ENCODE results near the gene SEC24D.

The SEC24D gene

DNA sequence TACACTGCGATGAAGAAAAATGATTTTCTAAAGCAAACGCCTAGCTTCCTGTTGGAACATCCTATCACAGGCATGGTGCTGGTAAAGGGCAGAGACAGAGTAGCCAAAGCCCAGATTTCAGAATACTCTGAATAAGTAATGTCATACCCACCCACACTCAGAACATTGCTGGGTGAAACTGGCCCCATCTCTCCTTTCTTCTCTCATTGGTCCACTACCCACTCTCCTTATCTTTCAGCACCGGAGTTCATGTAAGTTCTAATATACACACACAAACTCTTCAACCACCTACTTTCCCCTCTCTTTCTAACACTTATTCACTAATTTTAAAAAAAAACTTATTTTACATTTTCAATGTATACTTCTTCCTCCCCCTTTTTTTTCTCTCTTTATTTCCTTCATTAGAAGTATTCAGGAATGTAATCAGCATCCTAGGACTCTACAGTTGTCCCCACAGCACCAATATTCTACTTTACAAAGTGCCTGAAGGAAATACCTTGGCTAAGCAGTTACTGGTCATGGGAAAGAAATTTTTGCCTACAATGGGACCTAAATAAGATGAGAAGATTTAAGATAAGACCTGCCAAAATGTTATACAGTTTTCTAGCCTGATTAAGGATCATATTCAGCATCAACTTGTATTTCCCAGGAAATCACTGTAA lies 63.0 kb downstream of the SEC24D start:
- DNase-seq, result no peak

DNA sequence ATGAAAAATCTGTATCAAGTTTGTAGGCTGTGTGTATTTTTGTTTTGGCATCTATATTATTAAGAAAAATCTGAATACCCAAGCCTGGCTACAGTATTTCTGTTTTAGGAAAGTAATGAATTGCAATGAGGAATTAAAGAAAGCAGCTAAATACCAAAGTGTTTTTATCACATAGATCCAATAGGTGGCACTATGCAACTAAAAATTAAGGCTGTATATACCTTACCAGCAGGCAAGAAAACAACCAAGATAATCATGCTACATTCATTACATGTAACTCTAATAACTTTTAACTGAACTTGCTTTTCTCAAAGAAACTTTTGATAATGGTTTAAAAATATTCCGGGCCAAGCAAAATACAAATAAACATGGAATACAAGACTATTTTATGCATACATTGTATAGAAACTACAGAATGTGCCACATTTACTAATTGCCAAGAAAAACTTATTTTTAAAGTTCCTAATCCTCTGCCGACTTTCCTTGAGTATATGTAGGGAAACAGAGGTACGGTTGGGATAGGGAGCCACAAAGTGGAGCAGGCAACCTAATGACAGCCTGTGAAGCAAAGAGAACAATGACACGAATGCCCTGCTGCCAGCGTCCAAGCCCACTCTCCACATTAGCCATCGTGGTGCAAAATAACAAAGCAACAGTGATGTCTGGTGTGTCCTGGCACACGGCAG lies 63.7 kb downstream of the SEC24D start:
- DNase-seq, result no peak

DNA sequence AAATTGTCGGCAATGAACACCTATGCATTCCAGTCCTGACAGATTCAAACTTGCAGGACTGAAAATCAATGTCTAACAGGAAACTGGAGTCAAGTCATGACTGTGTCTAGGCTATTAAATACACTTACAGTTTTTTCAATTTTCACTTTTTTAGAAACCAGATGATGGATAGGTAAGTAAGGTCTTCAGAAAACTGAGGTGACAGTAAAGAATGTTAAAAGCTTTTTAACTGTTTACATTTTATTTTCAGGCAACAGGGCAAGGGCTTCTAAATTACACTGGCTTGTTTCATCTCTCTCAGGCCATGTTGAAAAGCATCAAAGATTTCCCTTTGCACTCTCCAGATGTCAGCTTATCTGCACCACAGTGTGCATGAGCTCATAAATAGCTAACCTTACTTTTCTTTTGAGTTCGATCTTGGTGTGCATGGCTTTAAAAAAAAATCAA lies 65.2 kb downstream of the SEC24D start:
- no peak for DNase-seq

DNA sequence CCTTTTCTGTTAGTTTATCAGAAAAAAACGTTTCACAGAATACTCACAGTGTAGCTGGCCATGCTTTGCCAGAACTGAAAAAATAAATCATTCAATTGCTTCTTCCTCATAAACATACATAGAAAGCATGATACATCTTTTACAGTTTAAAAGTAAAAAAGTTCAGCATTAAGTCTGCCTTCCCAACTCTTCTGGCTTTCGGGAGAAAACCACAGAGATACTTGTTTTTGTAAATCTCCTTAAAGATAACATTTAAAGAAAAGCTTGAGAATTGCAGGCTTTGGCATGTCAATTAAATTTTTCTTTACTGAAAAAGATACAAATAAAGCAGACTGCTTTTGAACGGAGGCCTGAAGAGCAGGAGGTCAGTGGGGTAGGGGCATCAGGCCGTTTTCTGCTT lies 66.8 kb downstream of the SEC24D start:
- DNase-seq, result no peak

DNA sequence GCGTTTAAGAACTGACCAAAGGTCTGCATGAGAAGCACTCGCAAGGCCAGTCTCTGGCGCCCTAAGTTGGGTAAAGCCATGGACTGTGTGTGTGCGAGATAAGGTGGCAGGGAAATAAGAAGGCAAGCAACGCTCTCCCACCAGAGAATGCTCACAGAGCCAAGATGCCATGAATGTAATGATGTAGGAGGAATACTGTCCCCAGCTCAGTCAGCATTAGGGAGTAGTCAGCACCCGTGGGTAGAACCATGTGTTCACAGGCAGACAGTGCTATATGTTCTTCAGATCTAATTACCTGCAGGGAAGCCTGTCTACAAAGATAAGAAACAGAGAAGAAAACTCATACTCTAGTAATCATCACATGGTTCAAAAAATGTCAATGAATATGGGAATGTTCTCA lies 68.8 kb downstream of the SEC24D start:
- no peak for DNase-seq

DNA sequence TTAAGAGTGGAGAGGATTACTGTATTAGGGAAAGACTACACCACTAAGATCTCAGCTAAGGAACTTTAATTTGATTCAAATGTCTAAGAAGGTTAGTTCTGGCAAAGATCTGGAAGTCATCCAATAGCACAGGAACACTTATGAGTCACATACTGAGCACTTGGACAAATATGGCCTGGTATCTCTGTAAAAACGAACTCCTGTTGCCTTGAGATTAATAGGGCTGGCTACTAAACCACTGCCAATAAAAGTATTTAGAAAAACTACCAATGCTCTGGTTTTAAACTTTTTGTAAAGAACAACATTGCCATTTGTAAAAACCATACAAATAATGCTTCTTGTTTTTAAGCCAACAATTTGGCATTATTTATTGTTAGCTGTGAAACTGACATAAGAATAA lies 70.5 kb downstream of the SEC24D start:
- no peak for DNase-seq

DNA sequence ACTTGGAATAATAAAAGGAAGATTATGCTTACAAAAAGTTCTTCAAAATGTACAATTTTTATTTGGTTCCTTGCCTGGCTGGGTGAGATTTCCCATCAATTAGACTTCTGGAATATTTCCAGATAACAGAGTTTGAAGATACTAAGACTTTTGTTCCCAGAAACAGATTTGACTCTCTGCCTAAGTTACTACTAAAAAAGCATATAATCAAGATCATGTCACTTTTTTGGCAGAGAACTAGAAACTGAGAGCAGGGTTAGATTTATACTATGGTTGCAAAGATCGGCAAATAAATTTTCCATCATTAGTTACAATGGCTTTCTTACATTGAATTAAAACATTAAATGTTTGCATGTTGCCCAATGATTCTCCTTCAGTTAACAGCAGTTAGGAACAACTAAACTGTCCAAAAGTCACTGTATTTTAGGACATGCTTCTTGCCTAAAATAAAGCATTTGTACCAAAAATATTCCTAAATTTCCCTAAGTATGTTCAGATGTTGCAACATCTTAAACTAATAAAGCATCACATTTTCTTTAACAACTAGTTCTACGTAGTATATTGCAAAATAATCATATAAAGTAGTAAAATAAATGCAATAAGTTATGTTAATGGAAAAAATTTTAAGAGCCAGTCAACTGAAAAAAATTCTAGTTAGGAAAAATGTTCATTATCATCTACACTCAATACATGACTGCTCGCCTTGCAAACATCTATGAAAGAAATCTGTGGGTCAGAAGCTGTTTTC lies 73.0 kb downstream of the SEC24D start:
- no peak for DNase-seq

DNA sequence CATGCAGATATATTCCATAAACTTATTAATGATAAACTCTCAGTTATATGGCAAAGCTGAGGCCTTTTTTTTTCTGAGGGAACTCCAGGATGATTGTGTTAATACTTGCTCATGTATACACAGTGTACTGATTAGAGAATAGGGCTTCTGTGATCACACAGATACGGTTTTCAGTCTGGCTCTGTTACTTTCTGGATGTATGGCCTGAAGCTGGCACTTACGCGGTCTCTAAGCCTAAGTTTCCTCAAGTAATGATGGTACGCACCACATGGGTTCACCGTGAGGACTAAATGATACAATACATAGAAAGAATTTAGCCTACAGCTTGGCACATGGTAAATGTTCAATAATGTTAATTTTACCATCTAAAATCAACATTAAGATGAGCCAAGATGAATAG lies 73.8 kb downstream of the SEC24D start:
- no peak for DNase-seq

DNA sequence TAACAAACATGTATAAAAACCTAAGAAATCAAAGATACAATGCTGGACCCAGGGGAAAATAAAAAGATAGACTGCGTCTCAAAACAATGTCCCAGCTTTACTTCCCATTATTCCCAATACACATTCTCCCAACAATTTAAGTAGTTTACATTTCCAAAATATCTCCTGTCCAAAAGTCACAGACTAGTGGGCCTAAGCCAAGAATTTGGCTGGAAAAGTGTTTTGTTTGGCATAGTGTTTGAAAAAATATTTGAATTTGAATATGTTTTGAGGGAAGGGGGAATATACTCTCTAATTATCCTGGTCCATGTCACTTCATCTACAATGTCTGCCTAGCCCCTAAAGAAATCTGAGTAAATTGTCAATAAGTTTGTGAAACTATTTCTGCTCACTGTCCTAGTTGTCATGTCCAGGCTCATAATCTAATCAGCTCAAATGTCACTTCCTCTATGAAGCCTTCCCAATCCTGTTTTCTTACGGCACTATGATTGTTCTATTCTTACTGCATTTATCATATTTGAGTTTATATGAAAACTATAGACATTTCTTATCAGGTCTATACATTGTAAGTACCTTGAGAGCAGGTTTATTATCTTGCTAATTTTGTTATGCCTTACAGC lies 74.4 kb downstream of the SEC24D start:
- no peak for DNase-seq

DNA sequence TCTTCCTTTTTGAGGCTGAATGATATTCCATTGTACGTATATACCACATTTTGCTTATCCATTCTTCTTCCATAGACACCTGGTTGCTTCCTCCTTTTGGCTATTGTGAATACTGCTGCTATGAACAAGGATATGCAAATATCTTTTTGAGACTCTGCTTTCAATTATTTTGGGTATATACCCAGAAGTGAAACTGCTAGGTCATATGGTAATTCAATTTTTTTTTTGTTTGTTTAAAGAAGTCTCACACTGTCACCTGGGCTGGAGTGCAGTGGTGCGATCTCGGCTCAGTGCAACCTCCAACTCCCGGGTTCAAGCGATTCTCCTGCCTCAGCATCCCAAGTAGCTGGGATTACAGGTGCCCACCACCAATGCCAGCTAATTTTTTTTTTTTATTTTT lies 75.4 kb downstream of the SEC24D start:
- DNase-seq, result no peak

DNA sequence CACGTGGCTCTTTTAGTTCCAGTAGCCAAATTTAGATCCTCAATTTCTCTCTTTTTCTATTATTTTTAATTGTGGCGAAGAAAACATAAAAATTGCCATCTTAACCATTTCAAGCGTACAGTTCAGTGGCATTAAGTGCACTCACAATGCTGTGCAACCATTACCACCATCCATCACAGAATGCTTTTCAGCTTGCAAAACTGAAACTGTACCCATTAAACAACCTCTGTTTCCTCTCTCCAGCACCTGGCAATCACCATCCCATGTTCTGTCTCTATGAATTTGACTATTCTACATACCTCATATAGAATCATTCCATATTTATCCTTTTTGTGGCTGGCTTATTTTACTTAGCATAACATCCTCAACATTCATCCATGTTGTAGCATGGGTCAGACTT lies 75.8 kb downstream of the SEC24D start:
- DNase-seq, result no peak

DNA sequence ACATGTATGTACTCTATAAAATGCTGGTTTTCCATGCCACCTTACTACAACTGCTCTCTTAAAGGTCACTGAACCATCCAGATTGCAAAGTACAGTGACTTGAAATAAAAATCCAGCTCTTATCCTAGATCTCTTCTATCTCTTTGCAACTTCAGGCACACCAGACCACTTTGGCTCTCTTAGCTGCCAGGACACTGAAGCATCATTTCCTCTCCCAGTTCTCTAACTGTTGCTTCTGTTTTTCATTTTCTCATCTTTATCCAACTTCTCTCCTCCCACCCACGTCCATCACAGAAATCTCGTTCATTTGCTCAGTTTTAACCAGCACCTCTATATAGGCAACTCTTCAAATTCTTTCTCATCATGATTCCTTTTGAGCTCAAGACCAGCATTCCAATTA lies 76.4 kb downstream of the SEC24D start:
- no peak for DNase-seq

DNA sequence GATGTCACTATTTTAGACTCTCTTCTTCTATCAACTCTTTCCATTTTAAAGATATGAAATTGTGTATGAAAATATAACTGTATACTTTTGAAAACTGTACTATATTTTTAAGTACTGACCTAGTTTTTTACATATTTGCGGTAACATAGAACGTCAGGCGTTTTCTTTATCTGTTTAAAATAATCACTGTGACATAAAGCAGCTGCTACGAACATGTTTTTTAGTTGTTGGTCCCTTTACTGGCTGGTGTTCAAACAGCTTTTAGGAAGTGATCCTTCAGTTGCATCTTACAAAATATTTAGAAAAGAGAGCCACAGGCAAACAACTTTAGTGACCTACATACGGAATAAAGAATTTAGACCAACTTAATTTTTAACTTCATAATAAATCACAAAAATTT lies 77.6 kb downstream of the SEC24D start:
- no peak for DNase-seq

DNA sequence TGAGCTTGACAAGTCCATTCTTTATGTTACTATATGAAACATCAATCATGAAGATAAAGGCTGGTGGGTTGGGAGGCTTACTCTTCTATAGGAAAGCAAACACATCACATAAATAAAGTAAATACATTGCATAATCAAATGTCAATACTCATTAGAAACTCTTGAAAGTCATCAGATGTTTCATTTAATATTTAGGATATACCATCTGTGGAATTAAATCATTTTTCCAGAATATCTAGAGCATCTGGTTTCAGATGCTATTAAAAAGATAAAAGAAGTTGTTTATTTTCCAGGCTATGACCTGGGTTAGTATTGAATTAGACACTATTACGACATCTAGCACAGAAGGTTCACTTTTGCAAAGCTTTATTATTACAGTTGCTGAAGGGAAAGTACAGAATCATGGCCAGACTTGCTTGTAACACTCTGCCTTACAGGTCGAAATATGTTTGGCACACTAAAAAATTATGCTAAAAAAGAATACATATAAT lies 78.1 kb downstream of the SEC24D start:
- no peak for DNase-seq

DNA sequence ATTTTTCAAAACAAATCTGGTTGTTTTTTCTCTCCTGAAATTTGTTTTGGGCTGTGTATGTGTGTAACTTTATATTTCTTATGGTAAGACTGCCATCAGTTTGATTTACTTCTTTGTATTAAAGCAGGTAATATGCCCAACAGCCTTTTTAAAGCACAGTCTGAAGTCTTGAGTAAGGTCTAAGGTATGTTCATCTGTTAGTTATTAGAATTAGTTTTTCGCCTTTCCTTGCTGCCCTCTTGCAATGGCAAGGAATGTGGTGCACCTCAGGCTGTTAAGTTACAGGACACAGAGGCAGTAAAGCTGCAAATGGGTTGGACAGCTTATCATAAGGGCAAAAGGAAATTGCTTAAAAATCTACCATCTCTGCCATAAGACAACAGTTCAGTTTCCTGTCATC lies 79.0 kb downstream of the SEC24D start:
- DNase-seq, result no peak

DNA sequence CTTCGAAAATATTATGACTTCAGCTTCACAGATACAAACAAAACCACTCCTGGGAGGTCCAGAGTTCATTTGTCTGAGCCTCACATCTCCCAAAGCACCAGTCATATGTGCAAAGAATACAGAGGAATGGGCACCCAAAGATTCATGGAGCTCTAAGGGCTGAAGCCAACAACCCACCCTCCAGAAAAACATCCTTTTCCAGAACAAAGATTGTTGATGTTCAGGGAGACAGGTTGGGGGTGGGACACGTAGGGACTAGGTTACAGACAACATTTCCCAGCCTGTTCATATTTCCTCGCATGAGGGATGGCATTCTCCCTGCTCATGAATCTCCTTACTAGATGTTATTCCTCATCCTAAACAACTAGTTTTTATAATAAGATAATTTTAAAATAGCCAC lies 79.5 kb downstream of the SEC24D start:
- DNase-seq, result no peak

DNA sequence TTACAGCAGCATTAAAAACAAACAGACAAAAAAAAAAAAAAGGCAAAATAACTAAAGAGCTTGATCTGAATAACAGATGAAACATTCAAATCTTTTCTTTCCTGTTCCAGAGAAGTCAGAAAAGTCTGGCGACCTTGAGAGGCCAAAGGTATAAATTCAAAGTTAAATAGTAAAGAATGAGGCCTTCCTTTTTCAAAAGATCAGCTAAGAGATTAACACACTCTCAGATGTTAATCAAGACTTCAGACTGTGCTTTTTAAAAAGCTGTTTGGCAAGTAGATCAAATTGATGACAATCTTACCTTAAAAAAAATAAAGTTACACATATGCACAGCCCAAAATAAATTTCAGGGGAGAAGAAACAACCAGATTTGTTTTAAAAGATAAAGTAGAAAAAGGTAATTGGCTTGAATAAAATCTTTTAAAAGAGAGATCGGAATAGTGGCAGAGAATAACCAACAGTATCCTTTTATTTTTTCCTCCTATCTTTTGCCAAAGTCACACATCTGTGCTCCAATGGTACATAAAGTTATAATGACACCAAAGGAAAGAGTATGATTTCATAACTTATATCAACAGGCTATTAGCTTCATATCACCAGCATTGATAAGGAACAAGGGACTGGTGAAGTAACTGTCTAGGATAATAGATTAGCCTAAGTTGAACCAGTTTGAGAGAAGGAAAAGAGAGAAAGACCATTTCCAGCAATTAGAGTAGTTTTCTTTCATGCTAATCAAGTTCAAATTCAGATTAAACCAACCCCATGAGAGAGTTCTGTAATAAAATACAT lies 80.3 kb downstream of the SEC24D start:
- DNase-seq, result no peak

DNA sequence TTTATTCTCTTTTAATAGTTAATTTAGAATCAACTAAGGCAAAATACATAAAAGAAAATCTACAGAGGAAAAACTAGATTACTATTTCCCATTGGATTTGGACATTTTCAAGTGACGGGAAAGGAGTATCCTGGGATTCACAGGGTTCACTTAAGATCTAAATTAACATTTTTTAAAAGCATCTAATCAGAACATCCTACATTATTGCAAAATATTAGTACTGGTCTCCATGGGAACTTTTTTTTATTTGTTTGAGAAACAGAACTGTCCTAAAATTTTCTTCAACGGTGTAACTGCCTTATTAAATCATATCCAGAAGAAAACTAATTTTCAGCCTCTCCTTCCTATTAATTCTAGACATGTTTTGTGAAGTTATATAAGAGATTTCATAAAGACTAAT lies 81.0 kb downstream of the SEC24D start:
- no peak for DNase-seq

DNA sequence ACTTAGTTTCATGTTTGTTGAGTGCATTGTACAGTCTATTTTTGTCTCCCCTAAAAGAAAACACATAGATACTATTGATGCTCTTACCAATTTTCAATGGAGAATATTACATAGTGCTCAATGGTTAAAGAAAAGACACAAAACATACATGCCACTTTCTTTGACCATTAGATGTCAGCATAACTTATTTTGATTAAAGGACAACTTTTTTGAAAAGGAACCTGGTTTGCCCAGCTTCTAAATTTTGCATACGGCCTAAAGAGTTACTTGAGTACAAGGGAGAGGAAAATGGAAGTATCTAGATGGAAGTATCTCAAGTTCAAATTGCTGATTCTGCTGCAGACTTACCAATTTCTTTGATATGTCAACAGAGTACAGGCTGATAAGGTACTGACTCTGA lies 82.2 kb downstream of the SEC24D start:
- DNase-seq, result no peak

DNA sequence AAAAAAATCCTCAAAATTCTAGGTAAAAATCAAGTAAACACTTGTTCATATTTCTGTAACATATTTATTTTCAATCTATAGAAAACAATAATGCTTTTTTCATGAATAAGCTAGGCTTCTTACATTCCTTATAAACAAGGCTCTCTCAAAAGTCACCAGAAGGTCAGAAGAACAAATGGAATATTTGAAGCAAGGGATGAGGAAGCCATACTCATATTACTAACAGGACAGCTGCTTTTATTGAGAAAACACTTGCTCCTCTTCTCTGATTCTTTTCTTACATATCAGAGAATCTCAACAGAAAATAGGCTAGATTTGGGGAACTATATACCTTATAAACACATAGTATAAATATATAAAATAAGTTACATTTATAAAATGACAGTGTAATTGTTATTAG lies 82.8 kb downstream of the SEC24D start:
- no peak for DNase-seq

DNA sequence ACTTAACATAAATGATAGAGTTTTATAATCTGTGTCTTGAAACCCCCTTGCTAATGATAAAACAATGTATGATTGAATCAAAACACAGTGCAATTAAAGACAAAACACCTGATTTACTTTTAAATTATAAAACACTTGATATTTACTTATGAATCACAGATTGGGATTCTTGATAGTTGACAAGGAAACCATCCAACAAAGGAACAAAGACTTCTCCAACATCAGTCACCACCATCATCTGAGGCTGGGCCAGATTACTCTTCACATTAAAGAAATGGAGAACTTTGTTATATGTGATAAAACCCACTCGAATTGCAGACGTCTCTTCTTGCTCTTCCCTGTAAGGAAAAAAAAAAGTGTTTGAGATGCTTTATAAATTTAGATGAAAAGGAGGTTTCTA lies 83.4 kb downstream of the SEC24D start:
- DNase-seq, result no peak

DNA sequence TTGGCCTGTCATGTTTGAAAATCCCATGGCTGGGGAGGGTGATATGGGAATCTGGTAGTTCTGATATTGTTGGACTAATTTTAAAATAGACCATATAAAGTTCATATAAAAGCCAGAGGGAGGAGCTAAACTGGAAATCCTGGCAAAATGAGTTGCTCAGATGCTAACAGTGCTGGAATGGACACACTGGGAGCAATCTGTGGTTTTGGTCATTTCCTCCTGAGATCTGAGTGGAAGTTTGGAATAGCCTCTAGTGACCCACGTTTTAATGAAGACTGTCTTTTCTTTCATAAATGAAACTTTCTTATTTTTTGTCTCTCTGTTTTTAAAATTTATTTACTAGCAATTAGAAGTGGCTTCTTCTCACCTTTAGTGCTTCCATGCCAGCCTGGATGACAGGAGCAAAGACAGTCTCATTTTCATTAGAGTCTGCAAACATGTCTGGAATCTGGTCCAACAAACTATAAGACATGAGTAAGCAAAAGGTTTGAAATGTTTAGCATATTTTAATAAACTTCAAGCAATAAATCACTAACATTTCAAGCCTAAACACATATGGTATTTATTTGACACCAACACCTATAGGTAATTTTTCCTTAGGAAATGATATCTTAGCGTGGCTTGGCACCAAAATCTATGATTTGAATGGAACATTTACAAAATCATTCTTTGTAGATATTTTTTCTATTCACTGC lies 84.2 kb downstream of the SEC24D start:
- no peak for DNase-seq

Data from activated CD4-positive, alpha-beta T cell treated with anti-CD3 and anti-CD28 coated beads, Interleukin-2, amount 50 U/mL, for 1 hour (primary cell).